ENCODE data around the gene AP1G1. TPM values are rescaled to one million over a fixed set of nuclear protein-coding genes. Genes with fewer than 3 reads are reported as not detected.
"Not testable (repeated sequence)": the region's sequence is repeated elsewhere in the genome, so short reads cannot be mapped to it uniquely, and the experiment has no call there.

Gene AP1G1
- total RNA-seq, 4 donors from 2014 or later, result 43.7 to 66.2 (median 57.1) TPM

- Histone ChIP-seq H3K4me1 (peaks cover 0 to 32% (median 0%) of the 10 kb centered on the region in 3 donors), H3K9me3 (no peaks in the 10 kb centered on the region), H3K27ac (no peak overlapping the region), H3K27me3 (no peaks in the 10 kb centered on the region), H3K36me3 (peaks cover 4 to 44% of the 10 kb centered on the region in 2 donors), H3K4me3 (no peak overlapping the region)
- 95% methylated on average over 8 of the region's 8 CpGs for WGBS, 2 donors (ENCODE audit: low coverage in 1 of 2)
- no peak for TF ChIP-seq EP300 (IDR thresholded peaks at IDR 0.05)
- no peak for TF ChIP-seq POLR2A (IDR thresholded peaks at IDR 0.05)
- TF ChIP-seq POLR2AphosphoS5 (IDR thresholded peaks at IDR 0.05), result no peak
- no peak for TF ChIP-seq CTCF (IDR thresholded peaks at IDR 0.05)
- ATAC-seq, result no peak
Observed at GRCh38 chr16:71789136-71789535, 19.5 kb downstream of the AP1G1 start.

GRCh38 chr16:71788578-71788977 is 20.1 kb downstream of the AP1G1 start:
- H3K4me1 ChIP-seq, result peaks cover 0 to 30% (median 0%) of the 10 kb centered on the region in 3 donors
- peaks cover 4 to 44% of the 10 kb centered on the region in 2 donors for H3K36me3 ChIP-seq
- no peak overlapping the region for H3K27ac ChIP-seq
- WGBS, 2 donors (ENCODE audit: low coverage in 1 of 2), result 79 to 83% methylated on average over 1 to 2 of the region's 2 CpGs
- TF ChIP-seq POLR2A (IDR thresholded peaks at IDR 0.05) (no peak), POLR2AphosphoS5 (IDR thresholded peaks at IDR 0.05) (no peak), CTCF (IDR thresholded peaks at IDR 0.05) (no peak), EP300 (IDR thresholded peaks at IDR 0.05) (no peak)
- no peak for ATAC-seq
- H3K4me3 ChIP-seq, result no peak overlapping the region
- no peaks in the 10 kb centered on the region for H3K27me3 ChIP-seq
- no peaks in the 10 kb centered on the region for H3K9me3 ChIP-seq

GRCh38 chr16:71785143-71785542 is 23.5 kb downstream of the AP1G1 start:
- peaks cover 4 to 40% of the 10 kb centered on the region in 2 donors for H3K36me3 ChIP-seq

GRCh38 chr16:71784093-71784492 is 24.5 kb downstream of the AP1G1 start:
- 88 to 94% methylated on average over 2 of the region's 2 CpGs for WGBS, 2 donors (ENCODE audit: low coverage in 1 of 2)
- Histone ChIP-seq H3K4me3 (no peak overlapping the region), H3K27me3 (no peaks in the 10 kb centered on the region), H3K36me3 (peaks cover 3 to 37% of the 10 kb centered on the region in 2 donors), H3K4me1 (peaks cover 0 to 37% (median 0%) of the 10 kb centered on the region in 3 donors), H3K9me3 (no peaks in the 10 kb centered on the region), H3K27ac (no peak overlapping the region)
- ATAC-seq, result no peak
- TF ChIP-seq EP300 (IDR thresholded peaks at IDR 0.05) (no peak), POLR2A (IDR thresholded peaks at IDR 0.05) (no peak), POLR2AphosphoS5 (IDR thresholded peaks at IDR 0.05) (no peak), CTCF (IDR thresholded peaks at IDR 0.05) (no peak)

More at GRCh38 chr16:71785143-71785542, 23.5 kb downstream of the AP1G1 start:
- H3K27me3 ChIP-seq, ATAC-seq, H3K4me3 ChIP-seq, H3K9me3 ChIP-seq, H3K27ac ChIP-seq: not testable (repeated sequence)
- WGBS, 2 donors (ENCODE audit: low coverage in 1 of 2), result 88 to 100% methylated on average over 1 of the region's 3 CpGs
- H3K4me1 ChIP-seq, result peaks cover 0 to 37% (median 0%) of the 10 kb centered on the region in 3 donors

GRCh38 chr16:71781741-71782140 is 26.9 kb downstream of the AP1G1 start:
- TF ChIP-seq POLR2A (IDR thresholded peaks at IDR 0.05) (no peak), EP300 (IDR thresholded peaks at IDR 0.05) (no peak), CTCF (IDR thresholded peaks at IDR 0.05) (no peak), POLR2AphosphoS5 (IDR thresholded peaks at IDR 0.05) (no peak)
- H3K36me3 ChIP-seq, result peaks cover 0 to 30% of the 10 kb centered on the region in 2 donors
- no peak overlapping the region for H3K4me3 ChIP-seq
- peaks cover 0 to 51% (median 0%) of the 10 kb centered on the region in 3 donors for H3K4me1 ChIP-seq
- no peaks in the 10 kb centered on the region for H3K27me3 ChIP-seq
- no peak overlapping the region for H3K27ac ChIP-seq
- H3K9me3 ChIP-seq, result no peaks in the 10 kb centered on the region
- WGBS, 2 donors (ENCODE audit: low coverage in 1 of 2), result 25 to 26% methylated on average over 3 of the region's 3 CpGs
- no peak for ATAC-seq
